Measurements from ENCODE around the gene PFKFB3.
"Not testable (repeated sequence)": the region's sequence is repeated elsewhere in the genome, so short reads cannot be mapped to it uniquely, and the experiment has no call there.

The PFKFB3 gene

GRCh38 chr10:6202098-6202683 is 541 bp upstream of the PFKFB3 start:
- DNase-seq (no peak), ATAC-seq (replicated peaks) (no peak)
- Mint-ChIP-seq H3K4me1 (peaks cover 19 to 44% of the 10 kb centered on the region in 2 donors), H3K9me3 (no peaks in the 10 kb centered on the region), H3K27me3 (no peaks in the 10 kb centered on the region), H3K4me3 (peak overlapping the region; percentile 92 to 93), H3K36me3 (peaks cover 0 to 12% of the 10 kb centered on the region in 2 donors), H3K27ac (peak overlapping the region; percentile 73)

- Mint-ChIP-seq H3K4me1 (peaks cover 21 to 51% of the 10 kb centered on the region in 2 donors), H3K4me3 (peak overlapping the region; percentile 92 to 93), H3K27me3 (no peaks in the 10 kb centered on the region), H3K27ac (peak overlapping the region; percentile 81), H3K9me3 (no peaks in the 10 kb centered on the region), H3K36me3 (peaks cover 0 to 15% of the 10 kb centered on the region in 2 donors)
- DNase-seq (peak; percentile 53), ATAC-seq (replicated peaks) (peak; percentile 57 to 60)
These were observed 765 bp downstream of the PFKFB3 start for GRCh38 chr10:6203331-6204062.

GRCh38 chr10:6204063-6204340 is 1.3 kb downstream of the PFKFB3 start:
- H3K4me1 Mint-ChIP-seq, result peaks cover 22 to 56% of the 10 kb centered on the region in 2 donors
- ATAC-seq (replicated peaks), result peak; percentile 18 to 27

GRCh38 chr10:6204341-6205191 is 1.8 kb downstream of the PFKFB3 start:
- no peaks in the 10 kb centered on the region for H3K9me3 Mint-ChIP-seq
- peaks cover 23 to 57% of the 10 kb centered on the region in 2 donors for H3K4me1 Mint-ChIP-seq
- peaks cover 0 to 12% of the 10 kb centered on the region in 2 donors for H3K36me3 Mint-ChIP-seq
- peak overlapping the region; percentile 88 to 92 for H3K4me3 Mint-ChIP-seq
- H3K27ac Mint-ChIP-seq, result peak overlapping the region; percentile 81
- no peaks in the 10 kb centered on the region for H3K27me3 Mint-ChIP-seq
- DNase-seq (no peak), ATAC-seq (replicated peaks) (no peak)

More at GRCh38 chr10:6204063-6204340, 1.3 kb downstream of the PFKFB3 start:
- DNase-seq, result peak; percentile 38
- H3K27me3 Mint-ChIP-seq, result no peaks in the 10 kb centered on the region
- no peaks in the 10 kb centered on the region for H3K9me3 Mint-ChIP-seq
- H3K36me3 Mint-ChIP-seq, result peaks cover 0 to 13% of the 10 kb centered on the region in 2 donors
- peak overlapping the region; percentile 81 for H3K27ac Mint-ChIP-seq
- peak overlapping the region; percentile 88 to 92 for H3K4me3 Mint-ChIP-seq

GRCh38 chr10:6206486-6206885 is 3.8 kb downstream of the PFKFB3 start:
- Mint-ChIP-seq H3K36me3 (peaks cover 0 to 16% of the 10 kb centered on the region in 2 donors), H3K4me1 (peaks cover 23 to 49% of the 10 kb centered on the region in 2 donors)
- H3K27ac Mint-ChIP-seq; H3K27me3 Mint-ChIP-seq; H3K9me3 Mint-ChIP-seq; H3K4me3 Mint-ChIP-seq; ATAC-seq (replicated peaks); DNase-seq: not testable (repeated sequence)

- H3K4me3 Mint-ChIP-seq, result no peak overlapping the region
These were observed 4.9 kb downstream of the PFKFB3 start for GRCh38 chr10:6207658-6208057.

GRCh38 chr10:6208799-6209235 is 6.1 kb downstream of the PFKFB3 start:
- no peak overlapping the region for H3K4me3 Mint-ChIP-seq
- no peak overlapping the region for H3K27ac Mint-ChIP-seq
- no peaks in the 10 kb centered on the region for H3K27me3 Mint-ChIP-seq
- peaks cover 12 to 25% of the 10 kb centered on the region in 2 donors for H3K36me3 Mint-ChIP-seq
- H3K9me3 Mint-ChIP-seq, result no peaks in the 10 kb centered on the region
- no peak for DNase-seq
- no peak for ATAC-seq (replicated peaks)
- peaks cover 20 to 34% of the 10 kb centered on the region in 2 donors for H3K4me1 Mint-ChIP-seq

More at GRCh38 chr10:6207658-6208057, 4.9 kb downstream of the PFKFB3 start:
- Mint-ChIP-seq H3K9me3 (no peaks in the 10 kb centered on the region), H3K27me3 (no peaks in the 10 kb centered on the region), H3K27ac (no peak overlapping the region), H3K36me3 (peaks cover 2 to 23% of the 10 kb centered on the region in 2 donors), H3K4me1 (peaks cover 21 to 39% of the 10 kb centered on the region in 2 donors)
- ATAC-seq (replicated peaks) (no peak), DNase-seq (no peak)

GRCh38 chr10:6211341-6211670 is 8.6 kb downstream of the PFKFB3 start:
- Mint-ChIP-seq H3K4me1 (peaks cover 12 to 20% of the 10 kb centered on the region in 2 donors), H3K27ac (no peak overlapping the region), H3K9me3 (no peaks in the 10 kb centered on the region), H3K36me3 (peaks cover 24 to 41% of the 10 kb centered on the region in 2 donors), H3K4me3 (no peak overlapping the region), H3K27me3 (no peaks in the 10 kb centered on the region)
- DNase-seq (no peak), ATAC-seq (replicated peaks) (no peak)

- peaks cover 29 to 47% of the 10 kb centered on the region in 2 donors for H3K36me3 Mint-ChIP-seq
- H3K4me1 Mint-ChIP-seq, result peaks cover 12 to 20% of the 10 kb centered on the region in 2 donors
- H3K27ac Mint-ChIP-seq, result peak overlapping the region; percentile 31
- no peaks in the 10 kb centered on the region for H3K27me3 Mint-ChIP-seq
- no peak overlapping the region for H3K4me3 Mint-ChIP-seq
- H3K9me3 Mint-ChIP-seq, result no peaks in the 10 kb centered on the region
- ATAC-seq (replicated peaks), result no peak
- DNase-seq, result no peak
These were observed 9.2 kb downstream of the PFKFB3 start for GRCh38 chr10:6211671-6212635.

GRCh38 chr10:6212806-6213205 is 10.1 kb downstream of the PFKFB3 start:
- H3K27ac Mint-ChIP-seq, result peak overlapping the region; percentile 1
- H3K27me3 Mint-ChIP-seq, result no peaks in the 10 kb centered on the region
- peaks cover 11 to 17% of the 10 kb centered on the region in 2 donors for H3K4me1 Mint-ChIP-seq
- H3K4me3 Mint-ChIP-seq, result no peak overlapping the region
- H3K36me3 Mint-ChIP-seq, result peaks cover 35 to 52% of the 10 kb centered on the region in 2 donors
- DNase-seq (no peak), ATAC-seq (replicated peaks) (no peak)
- no peaks in the 10 kb centered on the region for H3K9me3 Mint-ChIP-seq

- Mint-ChIP-seq H3K36me3 (peaks cover 35 to 51% of the 10 kb centered on the region in 2 donors), H3K9me3 (no peaks in the 10 kb centered on the region), H3K4me1 (peaks cover 11 to 15% of the 10 kb centered on the region in 2 donors), H3K27me3 (no peaks in the 10 kb centered on the region), H3K4me3 (no peak overlapping the region), H3K27ac (peak overlapping the region; percentile 1)
- no peak for DNase-seq
- no peak for ATAC-seq (replicated peaks)
These were observed 10.6 kb downstream of the PFKFB3 start for GRCh38 chr10:6213257-6213905.

GRCh38 chr10:6213908-6214307 is 11.2 kb downstream of the PFKFB3 start:
- ATAC-seq (replicated peaks), result no peak

GRCh38 chr10:6214612-6215011 is 11.9 kb downstream of the PFKFB3 start:
- Mint-ChIP-seq H3K4me3 (no peak overlapping the region), H3K4me1 (peaks cover 7 to 9% of the 10 kb centered on the region in 2 donors), H3K27me3 (no peaks in the 10 kb centered on the region), H3K9me3 (no peaks in the 10 kb centered on the region), H3K36me3 (peaks cover 44 to 63% of the 10 kb centered on the region in 2 donors), H3K27ac (no peak overlapping the region)
- ATAC-seq (replicated peaks), result no peak
- DNase-seq, result no peak

More at GRCh38 chr10:6213908-6214307, 11.2 kb downstream of the PFKFB3 start:
- DNase-seq, result no peak
- H3K36me3 Mint-ChIP-seq, result peaks cover 38 to 56% of the 10 kb centered on the region in 2 donors
- H3K27me3 Mint-ChIP-seq, result no peaks in the 10 kb centered on the region
- peaks cover 9 to 10% of the 10 kb centered on the region in 2 donors for H3K4me1 Mint-ChIP-seq
- no peaks in the 10 kb centered on the region for H3K9me3 Mint-ChIP-seq
- no peak overlapping the region for H3K27ac Mint-ChIP-seq
- H3K4me3 Mint-ChIP-seq, result no peak overlapping the region

Data from stimulated activated naive B cell treated with anti-CD40 and anti-IgM and Interleukin-4, amounts not matched to agents 10 μg/mL and 1 μg/mL and 100 μg/mL, for 72 hours (primary cell).